HepG2 (cell line): ENCODE measurements around the gene ENG. TPM values are rescaled to one million over a fixed set of nuclear protein-coding genes. Genes with fewer than 3 reads are reported as not detected.

Experiments used
- AHR ChIP-seq: IDR thresholded peaks from 2 replicates; pipeline ENCODE4 v1.6.1; 2018; ENCODE audit warnings: missing genetic modification reagents, missing compliant biosample characterization
- CEBPB ChIP-seq: IDR thresholded peaks from 2 replicates; pipeline ENCODE4 v1.6.1; 2011; ENCODE audit warnings: low read depth, low read length, improper control_type of control experiment, borderline replicate concordance
- GABPA ChIP-seq, 2 experiments: IDR thresholded peaks; 2 replicates each; pipeline ENCODE4 v1.6.1; 2011 to 2016; ENCODE audit warnings: low read depth in 2 of 2, low read length in 1 of 2, missing biosample characterization in 1 of 2, missing genetic modification characterization in 1 of 2
- JDP2 ChIP-seq: sonication (generic); formaldehyde crosslinking; IDR thresholded peaks from 2 replicates; pipeline ENCODE4 v1.8.1; 2022; ENCODE audit warnings: missing genetic modification reagents, borderline replicate concordance
- MYC ChIP-seq: sonication (generic); formaldehyde crosslinking; IDR thresholded peaks from 2 replicates; pipeline ENCODE4 v1.9.0; 2021; ENCODE audit warnings: missing genetic modification reagents, borderline replicate concordance
- NFRKB ChIP-seq: fragments of 450-650 bp; IDR thresholded peaks from 2 replicates; pipeline ENCODE4 v1.6.1; 2017
- PLRG1 ChIP-seq: fragments of 450-650 bp; conservative IDR thresholded peaks from 2 replicates; pipeline ENCODE4 v1.6.1; 2016
- RAD51 ChIP-seq: fragments of 450-650 bp; IDR thresholded peaks from 2 replicates; pipeline ENCODE4 v1.6.1; 2016; ENCODE audit warnings: borderline replicate concordance
- SALL1 ChIP-seq: sonication (generic); formaldehyde crosslinking; IDR thresholded peaks from 2 replicates; pipeline ENCODE4 v1.8.0; 2022; ENCODE audit warnings: mild to moderate bottlenecking, missing genetic modification reagents
- SPEN ChIP-seq: sonication (generic); formaldehyde crosslinking; IDR thresholded peaks from 2 replicates; pipeline ENCODE4 v1.5.1; 2020; ENCODE audit warnings: low read depth, mild to moderate bottlenecking, missing genetic modification reagents
- SRY ChIP-seq: sonication (generic); formaldehyde crosslinking; IDR thresholded peaks from 2 replicates; pipeline ENCODE4 v1.8.0; 2022; ENCODE audit warnings: mild to moderate bottlenecking, missing genetic modification reagents
- THAP11 ChIP-seq: IDR thresholded peaks from 2 replicates; pipeline ENCODE4 v1.6.1; 2016; ENCODE audit warnings: missing biosample characterization, missing genetic modification reagents
- TOPORS ChIP-seq: sonication (generic); formaldehyde crosslinking; IDR thresholded peaks from 2 replicates; pipeline ENCODE4 v1.8.0; 2023; ENCODE audit warnings: mild to moderate bottlenecking, missing genetic modification reagents
- ZBTB38 ChIP-seq: sonication (generic); formaldehyde crosslinking; IDR thresholded peaks from 2 replicates; pipeline ENCODE4 v1.5.1; 2020; ENCODE audit warnings: mild to moderate bottlenecking, missing genetic modification reagents
- ZNF230 ChIP-seq: sonication (generic); formaldehyde crosslinking; IDR thresholded peaks from 2 replicates; pipeline ENCODE4 v1.4.0; 2020; ENCODE audit warnings: mild to moderate bottlenecking, missing genetic modification reagents
- ZNF253 ChIP-seq: sonication (generic); formaldehyde crosslinking; IDR thresholded peaks from 2 replicates; pipeline ENCODE4 v1.8.0; 2022; ENCODE audit warnings: mild to moderate bottlenecking, missing genetic modification reagents, borderline replicate concordance
- ZNF619 ChIP-seq: sonication (generic); formaldehyde crosslinking; IDR thresholded peaks from 2 replicates; pipeline ENCODE4 v1.4.0; 2020; ENCODE audit warnings: mild to moderate bottlenecking, missing genetic modification reagents
- polyA plus RNA-seq, 8 experiments: library from polyadenylated mRNA; depleted of rRNA in 3 of 8; stranded (reverse) in 7 of 8; unstranded in 1 of 8; fragments of >200 nt; fragmentation: Illumina TruSeq in 4 of 8; extraction: Trizol in 4 of 8; gene quantifications; 2 replicates each; pipeline versions ENCODE4 v1.2.1 to v1.2.3, GENCODE V29; 2011 to 2016; ENCODE audit warnings: low read depth in 4 of 8, missing spikeins in 1 of 8, mixed read lengths in 1 of 8; ENCODE audit not compliant: insufficient read depth in 1 of 8
- total RNA-seq, 5 experiments: library from RNA; depleted of rRNA; stranded (reverse); fragments of >200 nt; fragmentation: Illumina TruSeq; extraction: Trizol; gene quantifications; 2 replicates each; pipeline ENCODE4 v1.2.3, GENCODE V29; 2016; ENCODE audit warnings: low read depth in 1 of 5
- TF ChIP-seq, protein P1 (sequence below): sonication (generic); formaldehyde crosslinking; IDR thresholded peaks from 2 replicates; pipeline ENCODE4 v1.4.0; 2020; ENCODE audit warnings: missing genetic modification reagents
- TF ChIP-seq, protein P2 (sequence below): IDR thresholded peaks from 2 replicates; pipeline ENCODE4 v1.6.1; 2016; ENCODE audit warnings: missing biosample characterization, missing genetic modification reagents, low read depth
- TF ChIP-seq, protein P3 (sequence below): sonication (generic); formaldehyde crosslinking; IDR thresholded peaks from 2 replicates; pipeline ENCODE4 v1.4.0; 2020; ENCODE audit warnings: missing genetic modification reagents; ENCODE audit errors: not compliant biosample characterization
- TF ChIP-seq, protein P4 (sequence below): sonication (generic); formaldehyde crosslinking; IDR thresholded peaks from 2 replicates; pipeline ENCODE4 v1.4.0; 2020; ENCODE audit warnings: missing genetic modification reagents, borderline replicate concordance

ENG gene
- total and polyA plus RNA-seq, 2 of the 13 experiments (the other 11 are each of a cell fraction or from before 2014, with no cell fraction given): 0.02 to 1.1 TPM

DNA sequence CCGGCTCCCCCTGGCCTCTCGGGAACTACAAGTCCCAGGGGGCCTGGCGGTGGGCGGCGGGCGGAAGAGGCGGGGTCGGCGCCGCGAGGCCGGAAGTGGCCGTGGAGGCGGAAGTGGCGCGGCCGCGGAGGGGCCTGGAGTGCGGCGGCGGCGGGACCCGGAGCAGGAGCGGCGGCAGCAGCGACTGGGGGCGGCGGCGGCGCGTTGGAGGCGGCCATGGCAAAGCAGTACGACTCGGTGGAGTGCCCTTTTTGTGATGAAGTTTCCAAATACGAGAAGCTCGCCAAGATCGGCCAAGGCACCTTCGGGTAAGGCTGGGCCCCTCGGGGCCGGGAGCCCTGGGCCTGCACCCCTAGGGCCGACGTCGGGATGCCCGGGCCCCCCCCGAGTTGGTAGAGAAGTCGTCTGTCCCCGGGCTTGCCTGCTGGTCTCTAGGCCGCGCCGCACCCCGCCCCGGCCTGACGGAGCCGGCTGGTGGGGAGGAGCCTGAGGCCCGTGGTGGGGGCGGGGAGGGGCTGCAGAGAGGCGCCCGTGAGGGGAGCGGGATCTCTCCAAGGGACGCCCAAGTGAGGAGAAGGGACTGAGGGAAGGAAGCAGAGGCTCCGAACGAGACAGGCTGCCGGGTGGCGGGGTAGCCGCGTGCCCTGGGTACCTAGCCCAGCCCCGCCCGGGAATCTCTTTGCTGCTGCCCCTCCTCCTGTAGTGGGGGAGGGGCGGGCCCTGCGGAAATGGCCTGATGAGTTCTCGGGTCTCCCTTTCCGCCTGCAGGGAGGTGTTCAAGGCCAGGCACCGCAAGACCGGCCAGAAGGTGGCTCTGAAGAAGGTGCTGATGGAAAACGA is 68.3 kb downstream of the ENG start, which contains the start of gene CDK9 (continued):
- TF ChIP-seq PLRG1: no peak
- TF ChIP-seq, protein P1, sequence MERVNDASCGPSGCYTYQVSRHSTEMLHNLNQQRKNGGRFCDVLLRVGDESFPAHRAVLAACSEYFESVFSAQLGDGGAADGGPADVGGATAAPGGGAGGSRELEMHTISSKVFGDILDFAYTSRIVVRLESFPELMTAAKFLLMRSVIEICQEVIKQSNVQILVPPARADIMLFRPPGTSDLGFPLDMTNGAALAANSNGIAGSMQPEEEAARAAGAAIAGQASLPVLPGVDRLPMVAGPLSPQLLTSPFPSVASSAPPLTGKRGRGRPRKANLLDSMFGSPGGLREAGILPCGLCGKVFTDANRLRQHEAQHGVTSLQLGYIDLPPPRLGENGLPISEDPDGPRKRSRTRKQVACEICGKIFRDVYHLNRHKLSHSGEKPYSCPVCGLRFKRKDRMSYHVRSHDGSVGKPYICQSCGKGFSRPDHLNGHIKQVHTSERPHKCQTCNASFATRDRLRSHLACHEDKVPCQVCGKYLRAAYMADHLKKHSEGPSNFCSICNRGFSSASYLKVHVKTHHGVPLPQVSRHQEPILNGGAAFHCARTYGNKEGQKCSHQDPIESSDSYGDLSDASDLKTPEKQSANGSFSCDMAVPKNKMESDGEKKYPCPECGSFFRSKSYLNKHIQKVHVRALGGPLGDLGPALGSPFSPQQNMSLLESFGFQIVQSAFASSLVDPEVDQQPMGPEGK: peak; percentile 80
- TF ChIP-seq ZBTB38 (CRISPR knock-in tag): 0 out of 2 replicates have a peak, but pooled peaks have one; percentile 31
- no peak for TF ChIP-seq SRY (CRISPR knock-in tag)
- TF ChIP-seq SALL1: peak; percentile 41; the same call in 1 of the 2 replicates
- TF ChIP-seq, protein P2, sequence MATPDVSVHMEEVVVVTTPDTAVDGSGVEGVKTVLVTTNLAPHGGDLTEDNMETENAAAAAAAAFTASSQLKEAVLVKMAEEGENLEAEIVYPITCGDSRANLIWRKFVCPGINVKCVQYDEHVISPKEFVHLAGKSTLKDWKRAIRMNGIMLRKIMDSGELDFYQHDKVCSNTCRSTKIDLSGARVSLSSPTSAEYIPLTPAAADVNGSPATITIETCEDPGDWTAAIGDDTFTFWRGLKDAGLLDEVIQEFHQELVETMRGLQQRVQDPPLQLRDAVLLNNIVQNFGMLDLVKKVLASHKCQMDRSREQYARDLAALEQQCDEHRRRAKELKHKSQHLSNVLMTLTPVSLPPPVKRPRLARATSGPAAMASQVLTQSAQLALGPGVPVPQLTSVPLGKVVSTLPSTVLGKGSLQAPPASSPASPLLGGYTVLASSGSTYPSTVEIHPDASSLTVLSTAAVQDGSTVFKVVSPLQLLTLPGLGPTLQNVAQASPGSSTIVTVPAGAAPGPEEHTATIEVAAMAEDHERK (CRISPR knock-in tag): peak; percentile 44; the same call in 1 of the 2 replicates
- no peak for TF ChIP-seq RAD51
- TF ChIP-seq TOPORS (CRISPR knock-in tag): peak; percentile 38; the same call in 1 of the 2 replicates
- TF ChIP-seq ZNF619: no peak
- no peak for TF ChIP-seq CEBPB
- peak; percentile 95 for TF ChIP-seq GABPA (IDR thresholded peaks at IDR 0.05; ENCODE audit: low read depth, low read length)
- TF ChIP-seq GABPA (CRISPR knock-in tag; IDR thresholded peaks at IDR 0.05; ENCODE audit: low read depth): peak; percentile 86
- TF ChIP-seq NFRKB: no peak
- TF ChIP-seq JDP2 (CRISPR knock-in tag): no peak
- TF ChIP-seq AHR (CRISPR knock-in tag): no peak
- no peak for TF ChIP-seq ZNF230 (CRISPR knock-in tag)
- TF ChIP-seq, protein P3, sequence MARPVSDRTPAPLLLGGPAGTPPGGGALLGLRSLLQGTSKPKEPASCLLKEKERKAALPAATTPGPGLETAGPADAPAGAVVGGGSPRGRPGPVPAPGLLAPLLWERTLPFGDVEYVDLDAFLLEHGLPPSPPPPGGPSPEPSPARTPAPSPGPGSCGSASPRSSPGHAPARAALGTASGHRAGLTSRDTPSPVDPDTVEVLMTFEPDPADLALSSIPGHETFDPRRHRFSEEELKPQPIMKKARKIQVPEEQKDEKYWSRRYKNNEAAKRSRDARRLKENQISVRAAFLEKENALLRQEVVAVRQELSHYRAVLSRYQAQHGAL (CRISPR knock-in tag): peak; percentile 27
- TF ChIP-seq MYC: peak; percentile 23; the same call in 1 of the 2 replicates
- peak; percentile 97 for TF ChIP-seq THAP11 (CRISPR knock-in tag)
- TF ChIP-seq, protein P4, sequence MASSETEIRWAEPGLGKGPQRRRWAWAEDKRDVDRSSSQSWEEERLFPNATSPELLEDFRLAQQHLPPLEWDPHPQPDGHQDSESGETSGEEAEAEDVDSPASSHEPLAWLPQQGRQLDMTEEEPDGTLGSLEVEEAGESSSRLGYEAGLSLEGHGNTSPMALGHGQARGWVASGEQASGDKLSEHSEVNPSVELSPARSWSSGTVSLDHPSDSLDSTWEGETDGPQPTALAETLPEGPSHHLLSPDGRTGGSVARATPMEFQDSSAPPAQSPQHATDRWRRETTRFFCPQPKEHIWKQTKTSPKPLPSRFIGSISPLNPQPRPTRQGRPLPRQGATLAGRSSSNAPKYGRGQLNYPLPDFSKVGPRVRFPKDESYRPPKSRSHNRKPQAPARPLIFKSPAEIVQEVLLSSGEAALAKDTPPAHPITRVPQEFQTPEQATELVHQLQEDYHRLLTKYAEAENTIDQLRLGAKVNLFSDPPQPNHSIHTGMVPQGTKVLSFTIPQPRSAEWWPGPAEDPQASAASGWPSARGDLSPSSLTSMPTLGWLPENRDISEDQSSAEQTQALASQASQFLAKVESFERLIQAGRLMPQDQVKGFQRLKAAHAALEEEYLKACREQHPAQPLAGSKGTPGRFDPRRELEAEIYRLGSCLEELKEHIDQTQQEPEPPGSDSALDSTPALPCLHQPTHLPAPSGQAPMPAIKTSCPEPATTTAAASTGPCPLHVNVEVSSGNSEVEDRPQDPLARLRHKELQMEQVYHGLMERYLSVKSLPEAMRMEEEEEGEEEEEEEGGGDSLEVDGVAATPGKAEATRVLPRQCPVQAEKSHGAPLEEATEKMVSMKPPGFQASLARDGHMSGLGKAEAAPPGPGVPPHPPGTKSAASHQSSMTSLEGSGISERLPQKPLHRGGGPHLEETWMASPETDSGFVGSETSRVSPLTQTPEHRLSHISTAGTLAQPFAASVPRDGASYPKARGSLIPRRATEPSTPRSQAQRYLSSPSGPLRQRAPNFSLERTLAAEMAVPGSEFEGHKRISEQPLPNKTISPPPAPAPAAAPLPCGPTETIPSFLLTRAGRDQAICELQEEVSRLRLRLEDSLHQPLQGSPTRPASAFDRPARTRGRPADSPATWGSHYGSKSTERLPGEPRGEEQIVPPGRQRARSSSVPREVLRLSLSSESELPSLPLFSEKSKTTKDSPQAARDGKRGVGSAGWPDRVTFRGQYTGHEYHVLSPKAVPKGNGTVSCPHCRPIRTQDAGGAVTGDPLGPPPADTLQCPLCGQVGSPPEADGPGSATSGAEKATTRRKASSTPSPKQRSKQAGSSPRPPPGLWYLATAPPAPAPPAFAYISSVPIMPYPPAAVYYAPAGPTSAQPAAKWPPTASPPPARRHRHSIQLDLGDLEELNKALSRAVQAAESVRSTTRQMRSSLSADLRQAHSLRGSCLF (CRISPR knock-in tag): no peak
- peak; percentile 63 for TF ChIP-seq SPEN (CRISPR knock-in tag)
- no peak for TF ChIP-seq ZNF253
